NCI-H510A treated with DMSO at 0.1 percent for 48 hours (cell line): Measurements from ENCODE around the gene CDX1.

ENCODE experiments used
- DNase-seq: peaks from one replicate; lab custom pipeline; 2025; lab: John Stamatoyannopoulos, UW

The CDX1 gene

DNA sequence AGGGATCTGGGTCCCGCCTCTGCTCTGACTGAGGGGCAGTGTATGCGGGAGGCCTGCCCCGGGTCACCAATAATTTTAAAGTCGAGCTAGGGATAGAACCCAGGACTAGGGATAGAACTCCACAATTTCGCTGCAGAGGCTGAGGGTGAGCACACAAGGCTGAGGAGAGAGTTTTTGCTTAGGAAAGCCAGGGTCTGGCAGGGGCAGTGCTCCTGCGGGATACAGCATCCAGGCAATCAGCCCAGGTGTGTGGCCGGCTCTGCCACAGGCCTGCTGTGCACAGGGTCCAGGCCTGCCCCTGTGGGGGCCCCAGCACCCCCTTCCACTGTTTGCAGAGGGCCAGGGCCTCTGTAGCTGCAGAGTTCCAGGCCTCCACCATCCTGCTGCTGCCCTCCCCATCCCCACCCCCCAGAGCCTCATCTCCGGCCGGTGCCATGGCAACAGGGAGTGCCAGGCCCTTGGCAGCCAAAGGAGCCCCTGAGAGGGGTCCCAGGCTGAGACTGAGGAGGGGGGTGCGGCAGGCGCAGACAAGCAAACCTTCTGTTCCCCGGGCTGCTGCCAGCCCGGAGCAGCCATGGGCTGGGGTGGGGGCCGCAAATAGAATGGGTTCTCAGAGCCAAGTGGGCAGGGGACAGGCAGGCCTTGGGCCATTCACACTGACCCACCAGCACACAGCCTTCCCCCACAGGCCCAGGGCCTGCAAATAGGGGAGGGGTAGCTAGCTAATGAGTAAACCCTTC lies 19.5 kb upstream of the CDX1 start:
- no peak for DNase-seq

- no peak for DNase-seq
These were observed 18.9 kb upstream of the CDX1 start for GRCh38 chr5:150147670-150148069.

DNA sequence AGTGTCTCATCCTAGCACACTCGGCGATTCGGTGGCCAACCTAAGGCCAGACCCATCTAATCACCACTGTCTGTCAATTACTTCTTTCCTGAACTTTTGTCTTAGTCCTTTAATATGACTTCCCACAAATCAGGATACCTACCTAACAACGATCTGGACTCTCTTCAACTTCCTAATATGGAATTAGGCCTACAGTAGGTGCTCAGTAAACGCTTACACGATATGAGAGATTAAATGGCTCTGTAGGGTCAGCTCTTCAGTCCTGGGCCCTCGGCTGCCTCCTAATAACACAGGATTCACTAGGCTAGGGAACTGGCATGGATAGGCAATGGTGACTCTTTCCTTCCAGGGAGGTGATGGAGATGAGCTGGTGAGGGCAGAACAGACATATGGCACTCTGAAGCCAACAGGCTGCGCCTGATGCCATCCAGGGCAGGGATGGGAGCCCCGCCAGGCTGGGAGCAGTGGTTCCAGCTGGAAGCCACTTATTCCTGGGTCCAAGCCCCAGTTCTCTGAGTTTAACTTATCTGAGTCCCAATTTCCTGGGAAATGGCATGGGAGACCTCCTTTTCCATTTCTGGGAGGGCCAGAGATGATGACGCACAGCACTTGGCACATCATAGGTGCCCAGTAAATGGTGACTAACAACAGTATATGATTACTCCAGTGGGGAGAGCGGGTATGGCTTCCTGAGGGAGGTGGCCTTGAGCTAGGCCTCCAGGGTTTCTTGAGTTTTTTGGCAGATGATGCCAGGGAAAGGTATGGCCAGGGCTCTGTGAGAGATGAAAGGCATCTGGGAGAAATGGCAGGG lies 18.3 kb upstream of the CDX1 start:
- DNase-seq: no peak

- DNase-seq: no peak
These were observed 17.0 kb upstream of the CDX1 start for GRCh38 chr5:150149618-150150017.

GRCh38 chr5:150152636-150153462 lies 13.7 kb upstream of the CDX1 start:
- no peak for DNase-seq

- no peak for DNase-seq
These were observed 13.1 kb upstream of the CDX1 start for GRCh38 chr5:150153483-150153882.

GRCh38 chr5:150153957-150154617 lies 12.5 kb upstream of the CDX1 start:
- no peak for DNase-seq

GRCh38 chr5:150154618-150155128 lies 11.9 kb upstream of the CDX1 start:
- DNase-seq: no peak

DNA sequence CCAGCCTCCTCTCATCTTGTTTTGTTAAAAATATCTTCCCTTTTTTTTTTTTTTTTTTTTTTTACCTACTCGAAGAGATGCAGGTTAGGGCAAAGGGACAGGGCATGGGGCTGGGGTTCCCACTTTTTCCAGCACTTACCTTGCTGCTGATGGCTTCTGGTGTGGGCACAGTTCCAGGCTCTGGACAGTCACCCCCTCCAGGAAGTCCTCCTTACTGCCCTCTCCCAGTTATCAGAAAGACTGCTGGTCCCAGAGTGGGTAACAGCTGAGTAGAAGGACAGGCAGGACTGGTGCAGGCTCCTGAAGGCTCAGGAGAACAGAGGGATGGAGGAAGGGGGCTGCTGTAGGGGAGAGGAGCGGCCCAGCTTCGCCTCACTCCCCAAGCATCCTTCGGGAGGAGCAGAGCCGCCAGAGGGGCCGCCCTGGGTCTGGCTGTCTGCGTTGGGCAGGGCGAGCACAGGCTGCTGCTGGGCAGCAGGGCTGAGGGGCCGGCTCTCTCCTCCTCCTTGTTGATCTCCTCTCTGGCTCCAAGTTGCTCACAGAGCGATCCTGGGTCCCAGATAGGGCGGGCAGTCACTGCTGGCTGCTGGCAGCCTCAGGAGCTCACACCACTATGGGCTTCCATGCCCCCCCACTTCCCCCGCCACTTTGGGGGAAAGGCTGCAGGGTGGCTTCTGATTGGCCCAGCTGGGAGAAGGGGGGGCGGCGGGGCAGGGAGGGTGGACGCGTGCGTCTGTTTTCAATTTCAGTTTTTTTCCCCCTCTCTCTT lies 11.1 kb upstream of the CDX1 start, which contains the start of gene PDGFRB:
TSS of gene PDGFRB (minus strand) at position 588 of the 769 bp plus-strand sequence. CDS start 18,798 bp downstream, outside the sequence.
- DNase-seq: peak; percentile 28

DNA sequence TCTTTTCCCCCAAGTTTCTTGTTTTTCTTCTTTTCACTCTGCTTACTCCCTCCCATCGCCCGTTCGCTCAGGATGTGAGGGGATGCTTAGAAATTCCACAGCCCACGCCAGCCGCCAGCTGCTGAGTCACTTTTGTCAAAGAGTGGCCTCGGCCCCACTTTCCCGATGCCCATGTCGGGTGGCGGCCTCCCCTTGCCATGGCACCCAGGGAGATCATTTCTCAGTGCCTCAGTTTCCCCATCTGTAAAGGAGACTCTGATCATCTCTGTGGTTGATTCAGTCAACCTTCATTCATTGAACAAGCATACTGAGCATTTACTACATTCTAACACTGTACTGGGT lies 10.6 kb upstream of the CDX1 start:
- no peak for DNase-seq

DNA sequence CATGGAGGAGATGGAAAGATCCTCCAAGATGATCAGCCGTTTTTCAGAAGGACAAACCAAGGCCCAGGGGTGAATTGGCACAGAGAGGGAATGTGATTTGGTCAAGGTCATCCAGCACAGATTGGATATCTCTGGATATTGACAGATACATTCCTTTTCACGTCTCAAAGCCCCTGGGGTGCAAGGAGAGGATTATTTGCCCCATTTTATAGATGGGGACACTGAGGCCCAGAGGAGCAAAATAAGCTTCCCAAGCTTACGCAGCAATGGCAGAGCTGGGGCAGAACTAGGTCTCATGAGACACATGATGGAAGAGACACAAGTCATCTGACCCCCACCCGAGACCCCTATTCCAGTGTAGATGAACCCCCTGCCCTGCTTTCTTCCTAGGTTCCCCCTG lies 10.0 kb upstream of the CDX1 start:
- DNase-seq: no peak

GRCh38 chr5:150157168-150157567 lies 9.4 kb upstream of the CDX1 start:
- no peak for DNase-seq

DNA sequence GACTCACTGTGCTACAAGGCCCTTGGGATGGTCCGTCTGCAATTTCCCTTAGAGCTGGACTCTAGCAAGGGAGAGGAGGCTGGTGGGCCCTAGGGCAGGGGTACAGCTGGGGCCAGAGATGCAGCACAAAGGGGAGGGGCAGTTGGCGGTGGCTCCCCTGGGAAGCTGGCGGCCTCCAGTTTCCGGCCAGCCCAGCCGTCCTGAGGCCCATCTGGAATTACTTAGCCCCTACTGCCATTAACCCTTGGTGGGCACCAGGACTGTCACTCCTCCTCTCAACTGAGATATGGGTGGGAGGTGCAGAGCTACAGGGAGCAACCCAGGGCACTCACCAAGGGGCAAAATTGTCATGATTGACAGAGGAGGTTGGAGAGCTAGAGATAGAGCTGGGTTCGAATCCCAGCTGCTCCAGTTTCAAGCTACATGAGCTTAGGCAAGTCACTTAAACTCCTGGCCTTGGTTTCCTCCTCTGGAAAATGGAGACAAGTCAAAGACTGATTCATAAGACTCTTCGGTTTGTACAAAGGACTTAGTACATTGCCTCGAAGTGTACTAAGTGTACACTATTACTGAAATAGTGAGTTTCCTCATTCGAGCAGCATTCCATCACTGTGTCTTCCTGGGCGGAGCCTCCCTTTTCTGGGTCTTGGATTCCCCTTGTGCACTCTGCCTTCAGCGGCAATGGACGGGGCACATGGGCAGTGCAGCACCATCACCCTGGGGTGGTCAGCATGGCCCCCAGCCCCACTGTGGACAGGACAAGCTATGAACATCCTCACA lies 8.2 kb upstream of the CDX1 start:
- DNase-seq: no peak

DNA sequence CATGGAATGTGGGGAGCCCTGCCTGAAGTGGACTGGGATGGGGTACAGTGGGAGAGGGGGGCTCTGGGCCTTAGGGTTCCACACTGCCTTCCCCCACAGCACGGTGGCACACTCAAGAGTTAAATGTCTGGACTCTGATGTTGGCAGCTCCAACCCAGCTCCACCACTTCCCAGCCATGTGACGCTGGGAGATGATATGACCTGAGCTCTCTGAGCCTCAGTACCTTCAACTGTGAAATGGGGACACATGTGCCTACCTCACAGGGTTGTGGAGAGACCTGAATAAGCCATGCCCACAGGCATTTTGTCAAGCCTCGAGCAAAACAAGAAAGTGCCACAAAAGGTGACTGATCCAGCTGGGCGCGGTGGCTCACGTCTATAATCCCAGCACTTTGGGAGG lies 7.5 kb upstream of the CDX1 start:
- no peak for DNase-seq

GRCh38 chr5:150159741-150160179 lies 6.8 kb upstream of the CDX1 start:
- DNase-seq: no peak

GRCh38 chr5:150160448-150161081 lies 6.0 kb upstream of the CDX1 start:
- no peak for DNase-seq

- peak; percentile 53 for DNase-seq
These were observed 5.1 kb upstream of the CDX1 start for GRCh38 chr5:150161242-150162141.

DNA sequence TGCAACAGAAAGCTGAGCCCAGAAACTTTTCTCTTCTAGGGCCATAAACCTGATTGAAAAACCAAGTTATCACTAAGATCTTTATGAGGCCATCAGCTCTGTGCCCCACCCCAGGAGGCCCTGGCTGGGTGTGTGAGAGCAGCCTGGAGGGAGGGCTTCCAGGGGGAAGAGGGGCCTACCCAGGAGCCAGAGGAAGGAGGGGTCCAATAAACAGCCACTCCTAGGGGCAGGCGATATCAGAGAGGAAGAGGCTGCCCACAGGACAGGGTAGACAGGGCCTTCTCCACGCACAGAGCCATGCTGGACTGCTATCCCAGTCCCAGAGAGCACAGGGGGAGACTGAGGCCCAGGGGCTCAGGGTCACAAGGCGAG lies 4.5 kb upstream of the CDX1 start:
- no peak for DNase-seq

- no peak for DNase-seq
These were observed 3.5 kb upstream of the CDX1 start for GRCh38 chr5:150163035-150163434.
